Stimulated activated CD4-positive, alpha-beta T cell treated with anti-CD3 and anti-CD28 coated beads, Interleukin-4, amount 100 ng/mL, for 4 hours (primary cell): ENCODE results near the gene PHACTR4.
"Not testable (repeated sequence)": the region's sequence is repeated elsewhere in the genome, so short reads cannot be mapped to it uniquely, and the experiment has no call there.

Source experiments
- DNase-seq, 2 experiments: peaks; one replicate each; pipeline ENCODE4 v3.0.0-alpha.2; 2020

PHACTR4 gene

GRCh38 chr1:28526886-28527285, 157.3 kb downstream of the PHACTR4 start:
- DNase-seq: no peak

- DNase-seq: no peak
Measured at GRCh38 chr1:28530456-28530855, 160.9 kb downstream of the PHACTR4 start.

GRCh38 chr1:28534671-28535070, 165.1 kb downstream of the PHACTR4 start:
- no peak for DNase-seq

GRCh38 chr1:28535180-28535579, 165.6 kb downstream of the PHACTR4 start:
- DNase-seq: no peak

GRCh38 chr1:28537457-28538199, 168.1 kb downstream of the PHACTR4 start:
- DNase-seq: no peak

- no peak for DNase-seq
Measured at GRCh38 chr1:28538286-28538685, 168.7 kb downstream of the PHACTR4 start.

- no peak for DNase-seq
Measured at GRCh38 chr1:28540651-28541050, 171.1 kb downstream of the PHACTR4 start.

GRCh38 chr1:28541414-28542015, 172.0 kb downstream of the PHACTR4 start:
- DNase-seq: not testable (repeated sequence)

- no peak for DNase-seq
Measured at GRCh38 chr1:28545246-28545628, 175.7 kb downstream of the PHACTR4 start.

GRCh38 chr1:28548318-28548717, 178.8 kb downstream of the PHACTR4 start:
- no peak for DNase-seq
